Ovary (tissue), 10 donors: ENCODE measurements around the gene DNM2. TPM values are rescaled to one million over a fixed set of nuclear protein-coding genes. Genes with fewer than 3 reads are reported as not detected.
"Not testable (repeated sequence)": the region's sequence is repeated elsewhere in the genome, so short reads cannot be mapped to it uniquely, and the experiment has no call there.

Experiments
- DNase-seq, 5 donors: peaks; one replicate each; pipeline ENCODE4 v3.0.0-alpha.2; 2019 to 2020
- H3K27ac ChIP-seq, 2 donors: fragments of 200-600 bp; one replicate each; pipeline versions ENCODE4 v1.5.1 to v1.8.0; 2019 to 2022
- H3K27me3 ChIP-seq: fragments of 200-600 bp; one replicate; pipeline ENCODE4 v1.8.0; 2022
- H3K36me3 ChIP-seq: fragments of 200-600 bp; sonication (generic); one replicate; pipeline ENCODE4 v1.5.1; 2019
- H3K4me1 ChIP-seq: one replicate; pipeline ENCODE4 v1.8.1; 2013; ENCODE audit warnings: mild to moderate bottlenecking, moderate library complexity; ENCODE audit not compliant: insufficient read depth
- H3K4me3 ChIP-seq: fragments of 200-600 bp; sonication (generic); one replicate; pipeline ENCODE4 v1.5.1; 2017
- H3K9me3 ChIP-seq, 2 donors: fragments of 200-600 bp in 1 of 2; sonication (generic) in 1 of 2; one replicate each; pipeline versions ENCODE4 v1.5.1 to v1.8.1; 2013 to 2019; ENCODE audit warnings: mild to moderate bottlenecking in 1 of 2, moderate library complexity in 1 of 2
- EP300 ChIP-seq: sonication (generic); formaldehyde crosslinking; IDR thresholded peaks from one replicate; pipeline ENCODE4 v1.6.1; 2017; ENCODE audit warnings: antibody characterized with exemption
- POLR2A ChIP-seq: fragments of 450-650 bp; IDR thresholded peaks from one replicate; pipeline ENCODE4 v1.6.1; 2017; ENCODE audit warnings: antibody characterized with exemption, mild to moderate bottlenecking, moderate library complexity
- WGBS, 3 donors: extraction: QIAGEN DNeasy Blood & Tissue Kit in 1 of 3; methylation state at CpG; one replicate each; pipeline versions ENCODE4 v1.1.5 to v1.1.7; 2013 to 2017; 5-methylcytosine and 5-hydroxymethylcytosine counted together
- intact Hi-C, 4 donors: fragments of 100-400 bp; cut with DNase I; formaldehyde crosslinking; loops; one replicate each; pipeline versions ENCODE4 v1.11.0 to v1.15.1; 2022 to 2023
- long read RNA-seq, 3 donors: library from polyadenylated mRNA in 2 of 3; unstranded in 2 of 3; transcript quantifications; one replicate each; pipeline ENCODE4 v2.0.0 and lab custom pipeline, GENCODE V29; 2021 to 2026
- polyA plus RNA-seq, 2 donors: library from polyadenylated mRNA; stranded (reverse); fragments of 200-250 nt in 1 of 2; fragments of 350-450 nt in 1 of 2; fragmentation: Illumina TruSeq in 1 of 2; extraction: RNeasy Lipid Tissue Mini Kit (QIAGEN cat#74804) in 1 of 2; gene quantifications; one replicate each; pipeline ENCODE4 v1.2.3, GENCODE V29; 2013 to 2014
- total RNA-seq, 7 donors: library from RNA; depleted of rRNA in 2 of 7; stranded (reverse); fragments of >200 nt in 2 of 7; fragmentation: NEBNext Ultra II Directional in 3 of 7; extraction: Animal tissue kit (Norgen Biotek cat#: 25700) in 3 of 7; gene quantifications; one replicate each; pipeline versions ENCODE4 v1.1.0 to v1.2.4, GENCODE V29; 2016 to 2023
- TF ChIP-seq, protein P1 (sequence below), 3 donors: fragments of 450-650 bp in 2 of 3; fragments of 200-600 bp in 1 of 3; IDR thresholded peaks; one replicate each; pipeline versions ENCODE4 v1.5.1 to v1.8.0; 2016 to 2022; ENCODE audit warnings: antibody characterized with exemption in 3 of 3, mild to moderate bottlenecking in 1 of 3
- donor health status: DM: no; HTN: no; CAD: no; lungs with moderate emphysema.
- donor health status: DM: no; HTN: no; CAD: no.
- donor health status: Bipolar disorder and iron deficiency.
- donor health status: DM: yes; HTN: yes; CAD: no.
- donor health status: DM: no; HTN: no; CAD: no.
- donor health status: DM: yes; HTN: yes; CAD: no.

The DNM2 gene
- total RNA-seq: 100 to 1,000 TPM in 3 of 7 donors, 10 to 100 TPM in 4; 51.1 to 121 (median 87.5) TPM
- polyA plus RNA-seq: 10 to 100 TPM; 53.7 to 68.6 TPM
- long read RNA-seq, donor 1, full-length matches to known transcripts: 8 of 78 reads
- long read RNA-seq, donor 1, partial matches to known transcripts: 43 of 78 reads
- long read RNA-seq, donor 1, other reads (novel, unspliced or antisense): 27 of 78 reads
- long read RNA-seq, donor 2, full-length matches to known transcripts: 14 of 43 reads
- long read RNA-seq, donor 2, partial matches to known transcripts: 29 of 43 reads
- long read RNA-seq, donor 2, other reads (novel, unspliced or antisense): 0 of 43 reads
- long read RNA-seq, donor 3, full-length matches to known transcripts: 71 of 193 reads
- long read RNA-seq, donor 3, partial matches to known transcripts: 63 of 193 reads
- long read RNA-seq, donor 3, other reads (novel, unspliced or antisense): 59 of 193 reads

DNA sequence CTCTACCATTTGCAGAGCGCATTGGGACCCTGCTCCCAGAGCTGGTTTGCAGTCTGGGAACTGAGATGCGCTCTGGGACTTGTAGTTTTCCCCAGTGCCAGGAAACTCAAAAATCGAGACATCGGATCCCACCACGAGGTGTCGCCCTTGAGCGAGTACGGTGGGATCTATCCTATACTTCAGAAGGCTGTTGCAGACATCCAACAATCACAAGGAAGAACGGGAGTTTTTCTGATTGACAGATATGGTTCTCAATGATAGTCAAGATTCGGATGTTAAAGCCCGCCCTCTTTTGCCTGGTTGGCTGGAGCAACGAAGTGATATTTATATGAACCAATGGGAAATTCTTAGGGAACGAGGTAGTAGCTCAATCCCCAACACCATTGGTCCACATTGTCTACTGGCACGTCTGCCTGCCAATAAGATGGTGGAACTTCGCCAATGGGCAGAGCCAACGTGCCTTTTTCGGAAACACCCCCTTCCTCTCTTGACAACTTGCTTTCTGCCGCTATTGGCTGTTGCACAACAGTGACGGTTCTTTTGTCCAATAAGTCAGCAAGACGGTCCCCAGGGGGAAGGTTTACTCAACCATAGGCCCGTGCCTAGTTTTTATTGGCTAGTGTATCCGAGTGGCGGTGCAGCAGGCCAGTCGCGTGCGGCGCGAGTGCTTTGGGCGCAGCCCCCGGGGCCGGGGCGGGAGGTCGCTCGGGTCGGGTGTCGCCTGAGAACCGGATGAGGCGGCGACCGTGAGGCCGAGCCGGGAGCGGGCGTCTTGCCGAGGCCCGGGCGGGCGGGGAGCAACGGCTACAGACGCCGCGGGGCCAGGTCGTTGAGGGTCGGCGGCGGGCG, at the start of gene DNM2:
Gene DNM2, plus strand, starts transcription at position 724 of the 849 bp plus-strand sequence. CDS start 164 bp downstream, outside the sequence.
- TF ChIP-seq POLR2A (peak; percentile 48), EP300 (no peak)
- TF ChIP-seq, protein P1, sequence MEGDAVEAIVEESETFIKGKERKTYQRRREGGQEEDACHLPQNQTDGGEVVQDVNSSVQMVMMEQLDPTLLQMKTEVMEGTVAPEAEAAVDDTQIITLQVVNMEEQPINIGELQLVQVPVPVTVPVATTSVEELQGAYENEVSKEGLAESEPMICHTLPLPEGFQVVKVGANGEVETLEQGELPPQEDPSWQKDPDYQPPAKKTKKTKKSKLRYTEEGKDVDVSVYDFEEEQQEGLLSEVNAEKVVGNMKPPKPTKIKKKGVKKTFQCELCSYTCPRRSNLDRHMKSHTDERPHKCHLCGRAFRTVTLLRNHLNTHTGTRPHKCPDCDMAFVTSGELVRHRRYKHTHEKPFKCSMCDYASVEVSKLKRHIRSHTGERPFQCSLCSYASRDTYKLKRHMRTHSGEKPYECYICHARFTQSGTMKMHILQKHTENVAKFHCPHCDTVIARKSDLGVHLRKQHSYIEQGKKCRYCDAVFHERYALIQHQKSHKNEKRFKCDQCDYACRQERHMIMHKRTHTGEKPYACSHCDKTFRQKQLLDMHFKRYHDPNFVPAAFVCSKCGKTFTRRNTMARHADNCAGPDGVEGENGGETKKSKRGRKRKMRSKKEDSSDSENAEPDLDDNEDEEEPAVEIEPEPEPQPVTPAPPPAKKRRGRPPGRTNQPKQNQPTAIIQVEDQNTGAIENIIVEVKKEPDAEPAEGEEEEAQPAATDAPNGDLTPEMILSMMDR (IDR thresholded peaks at IDR 0.05): peak; percentile 84 to 92 (median 87)
- Histone ChIP-seq H3K9me3 (no peaks in the 10 kb centered on the region), H3K4me1 (peaks cover 17% of the 10 kb centered on the region), H3K4me3 (peak within 1 kb of the TSS; percentile 96), H3K36me3 (no peaks in the 10 kb centered on the region), H3K27ac (peak within 1 kb of the TSS; percentile 35 to 87), H3K27me3 (no peaks in the 10 kb centered on the region)
- WGBS, 3 donors: 0 to 1% (median 1%) methylated on average over 32 to 57 of the region's 57 CpGs
- intact Hi-C loops: loop anchor here in 3 of 4 donors (5.0 to 10.0 kb wide), 4 partner anchors 50 to 150 kb away; no protein-coding TSS in a partner anchor
- peak; percentile 97 to 99 (median 99) for DNase-seq

DNA sequence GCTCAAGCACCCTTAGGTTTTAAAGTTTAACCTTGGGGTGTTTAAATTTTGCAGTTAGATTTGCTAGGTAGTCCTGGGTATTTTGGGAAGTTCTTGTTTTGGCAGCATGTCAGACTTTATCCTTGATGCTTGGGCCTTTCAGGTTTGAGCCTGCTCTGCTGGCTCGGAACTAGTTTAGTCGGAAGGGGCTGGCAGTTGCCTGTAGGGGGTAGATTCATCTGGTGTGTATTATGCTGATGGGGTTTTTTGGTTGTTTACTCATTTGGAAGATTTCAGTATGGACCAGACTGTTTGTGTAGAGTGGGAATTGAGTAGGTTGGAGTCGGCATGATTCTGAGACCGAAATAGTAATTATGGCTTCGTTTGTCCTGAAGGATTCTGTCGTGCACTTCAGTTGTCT, 48.6 kb upstream of the DNM2 start:
- TF ChIP-seq POLR2A: no peak
- Histone ChIP-seq H3K9me3 (no peaks in the 10 kb centered on the region), H3K27ac (no peak overlapping the region), H3K36me3 (no peaks in the 10 kb centered on the region), H3K4me3 (no peak overlapping the region), H3K4me1 (peaks cover 1% of the 10 kb centered on the region), H3K27me3 (no peaks in the 10 kb centered on the region)
- intact Hi-C loops: no loop called here
- 43 to 65% (median 55%) methylated on average over 6 of the region's 6 CpGs for WGBS, 3 donors
- no peak for DNase-seq

DNA sequence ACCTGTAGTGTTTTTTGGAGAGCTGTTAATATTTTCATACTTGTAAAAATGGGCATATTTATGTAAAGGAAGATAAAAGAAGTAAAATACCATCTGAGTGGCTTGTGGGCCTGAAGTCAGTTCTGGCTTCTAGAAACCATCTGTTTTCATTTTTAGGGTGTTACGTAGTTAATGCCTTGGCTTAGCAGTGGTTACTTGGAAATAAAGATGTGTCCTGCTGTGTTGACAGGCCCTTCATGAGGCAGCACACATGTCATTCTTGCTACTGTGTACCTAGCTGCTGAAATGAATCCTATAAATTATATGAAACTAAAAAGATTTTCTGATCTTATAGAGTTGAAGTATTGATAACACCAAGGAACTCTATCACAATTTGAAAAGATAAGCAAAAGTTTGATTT, 47.7 kb upstream of the DNM2 start:
- H3K36me3 ChIP-seq: no peaks in the 10 kb centered on the region
- intact Hi-C loops: no loop called here
- TF ChIP-seq POLR2A (no peak), EP300 (no peak)
- TF ChIP-seq, protein P1 (IDR thresholded peaks at IDR 0.05): no peak
- no peaks in the 10 kb centered on the region for H3K9me3 ChIP-seq
- H3K27me3 ChIP-seq: no peaks in the 10 kb centered on the region
- H3K27ac ChIP-seq: no peak overlapping the region
- no peak for DNase-seq
- 18 to 38% (median 22%) methylated on average over 1 of the region's 1 CpG for WGBS, 3 donors
- peaks cover 1% of the 10 kb centered on the region for H3K4me1 ChIP-seq
- no peak overlapping the region for H3K4me3 ChIP-seq

DNA sequence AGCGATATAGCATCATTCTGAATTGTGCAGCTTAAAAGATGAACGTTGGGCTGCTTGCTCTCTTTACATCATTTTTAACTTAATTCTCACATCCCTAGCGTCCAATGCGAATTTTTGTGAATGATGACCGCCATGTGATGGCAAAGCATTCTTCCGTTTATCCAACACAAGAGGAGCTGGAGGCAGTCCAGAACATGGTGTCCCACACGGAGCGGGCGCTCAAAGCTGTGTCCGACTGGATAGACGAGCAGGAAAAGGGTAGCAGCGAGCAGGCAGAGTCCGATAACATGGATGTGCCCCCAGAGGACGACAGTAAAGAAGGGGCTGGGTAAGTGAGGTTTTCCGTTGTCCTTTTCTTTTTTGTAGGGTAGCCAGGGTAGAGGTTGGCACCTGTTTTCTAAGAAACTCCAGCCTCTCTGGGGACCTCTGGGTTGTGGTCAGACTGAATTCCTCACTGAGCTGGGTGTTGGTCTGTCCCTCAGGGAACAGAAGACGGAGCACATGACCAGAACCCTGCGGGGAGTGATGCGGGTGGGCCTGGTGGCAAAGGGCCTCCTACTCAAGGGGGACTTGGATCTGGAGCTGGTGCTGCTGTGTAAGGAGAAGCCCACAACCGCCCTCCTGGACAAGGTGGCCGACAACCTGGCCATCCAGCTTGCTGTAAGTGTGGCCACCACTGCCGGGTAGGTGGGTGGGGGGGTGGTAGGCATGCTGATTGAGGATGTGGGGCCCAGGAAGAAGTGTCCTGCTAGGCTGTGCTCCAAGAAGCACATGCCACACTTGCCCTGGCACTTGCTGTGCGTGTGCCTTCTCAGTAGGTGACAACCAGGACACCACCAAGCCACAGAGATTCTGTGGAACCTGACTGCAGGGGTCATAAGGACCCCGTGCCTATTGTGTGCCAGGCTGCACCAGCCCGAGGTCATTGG, 46.7 kb upstream of the DNM2 start:
- no peak overlapping the region for H3K27ac ChIP-seq
- intact Hi-C loops: no loop called here
- H3K9me3 ChIP-seq: no peaks in the 10 kb centered on the region
- TF ChIP-seq, protein P1 (IDR thresholded peaks at IDR 0.05): no peak
- TF ChIP-seq EP300: no peak
- TF ChIP-seq POLR2A: no peak
- H3K4me1 ChIP-seq: peaks cover 1% of the 10 kb centered on the region
- no peaks in the 10 kb centered on the region for H3K36me3 ChIP-seq
- 66 to 78% (median 70%) methylated on average over 24 of the region's 24 CpGs for WGBS, 3 donors
- H3K4me3 ChIP-seq: no peak overlapping the region
- DNase-seq: no peak
- no peaks in the 10 kb centered on the region for H3K27me3 ChIP-seq

DNA sequence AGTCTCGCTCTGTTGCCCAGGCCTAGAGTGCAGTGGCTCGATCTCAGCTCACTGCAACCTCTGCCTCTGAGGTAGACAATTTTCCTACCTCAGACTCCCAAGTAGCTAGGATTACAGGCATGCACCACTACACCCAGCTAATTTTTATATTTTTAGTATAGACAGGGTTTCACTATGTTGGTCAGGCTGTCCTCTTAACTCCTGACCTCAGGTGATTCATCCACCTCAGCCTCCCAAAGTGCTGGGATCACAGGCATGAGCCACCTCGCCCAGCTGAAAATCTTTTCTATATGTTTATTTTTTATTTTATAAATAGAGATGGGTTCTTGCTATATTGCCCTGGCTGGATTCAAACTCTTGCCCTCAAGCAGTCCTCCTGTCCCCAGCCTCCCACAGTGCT, 46.0 kb upstream of the DNM2 start:
- DNase-seq, intact Hi-C loops, H3K4me1 ChIP-seq, H3K9me3 ChIP-seq, H3K36me3 ChIP-seq, H3K27ac ChIP-seq, H3K27me3 ChIP-seq, H3K4me3 ChIP-seq: not testable (repeated sequence)
- WGBS, 3 donors: 90 to 97% (median 94%) methylated on average over 3 of the region's 3 CpGs

DNA sequence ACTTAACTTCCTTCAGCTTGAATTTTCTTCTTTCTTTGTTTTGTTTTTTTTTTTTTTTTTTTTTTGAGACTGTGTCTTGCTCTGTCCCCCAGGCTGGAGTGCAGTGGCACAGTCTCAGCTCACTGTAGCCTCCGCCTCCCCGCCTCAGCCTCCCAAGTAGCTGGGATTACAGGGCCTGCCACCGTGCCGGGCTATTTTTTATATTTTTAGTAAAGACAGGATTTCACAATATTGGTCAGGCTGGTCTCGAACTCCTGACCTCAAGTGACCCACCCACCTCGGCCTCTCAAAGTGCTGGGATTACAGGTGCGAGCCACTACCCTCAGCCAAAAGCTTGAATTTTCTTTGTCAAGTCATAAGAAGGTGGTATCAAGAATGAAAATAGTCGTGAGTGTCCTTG, 42.7 kb upstream of the DNM2 start:
- not testable (repeated sequence) for H3K36me3 ChIP-seq

More for the DNA sequence above, 42.7 kb upstream of the DNM2 start:
- H3K9me3 ChIP-seq, H3K4me3 ChIP-seq, H3K4me1 ChIP-seq, H3K27me3 ChIP-seq, H3K27ac ChIP-seq, DNase-seq, intact Hi-C loops: not testable (repeated sequence)
- WGBS, 3 donors: 76 to 86% (median 78%) methylated on average over 8 of the region's 8 CpGs
